ENCODE measurements around the gene PTPRM.

DNA sequence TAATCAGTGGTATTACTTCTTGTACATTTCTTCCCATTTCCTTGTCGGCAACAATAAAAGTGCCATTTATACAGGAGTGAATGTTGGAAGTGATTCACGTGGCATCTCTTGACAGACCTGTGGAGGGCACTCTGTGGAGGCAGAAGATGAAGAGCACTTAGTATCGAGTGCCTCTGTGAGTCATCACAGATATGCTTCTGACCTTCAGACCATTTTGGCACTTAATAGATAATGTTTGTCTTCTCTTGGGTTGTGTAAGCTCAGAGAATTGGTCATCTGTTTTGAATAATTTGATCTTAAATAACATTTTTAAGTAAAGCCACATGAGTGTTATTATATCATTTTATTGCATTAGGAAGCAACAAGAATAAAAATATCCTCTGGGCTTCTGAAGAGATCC, 305.5 kb downstream of the PTPRM start:
- TF ChIP-seq TAF1 (IDR thresholded peaks at IDR 0.05; ENCODE audit: borderline replicate concordance, low read depth, low read length), result no peak
- TF ChIP-seq, protein P1, sequence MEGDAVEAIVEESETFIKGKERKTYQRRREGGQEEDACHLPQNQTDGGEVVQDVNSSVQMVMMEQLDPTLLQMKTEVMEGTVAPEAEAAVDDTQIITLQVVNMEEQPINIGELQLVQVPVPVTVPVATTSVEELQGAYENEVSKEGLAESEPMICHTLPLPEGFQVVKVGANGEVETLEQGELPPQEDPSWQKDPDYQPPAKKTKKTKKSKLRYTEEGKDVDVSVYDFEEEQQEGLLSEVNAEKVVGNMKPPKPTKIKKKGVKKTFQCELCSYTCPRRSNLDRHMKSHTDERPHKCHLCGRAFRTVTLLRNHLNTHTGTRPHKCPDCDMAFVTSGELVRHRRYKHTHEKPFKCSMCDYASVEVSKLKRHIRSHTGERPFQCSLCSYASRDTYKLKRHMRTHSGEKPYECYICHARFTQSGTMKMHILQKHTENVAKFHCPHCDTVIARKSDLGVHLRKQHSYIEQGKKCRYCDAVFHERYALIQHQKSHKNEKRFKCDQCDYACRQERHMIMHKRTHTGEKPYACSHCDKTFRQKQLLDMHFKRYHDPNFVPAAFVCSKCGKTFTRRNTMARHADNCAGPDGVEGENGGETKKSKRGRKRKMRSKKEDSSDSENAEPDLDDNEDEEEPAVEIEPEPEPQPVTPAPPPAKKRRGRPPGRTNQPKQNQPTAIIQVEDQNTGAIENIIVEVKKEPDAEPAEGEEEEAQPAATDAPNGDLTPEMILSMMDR (IDR thresholded peaks at IDR 0.05), result peak; percentile 26
- no peak for TF ChIP-seq GABPA (IDR thresholded peaks at IDR 0.05; ENCODE audit: low read depth)
- no peak for TF ChIP-seq EZH2phosphoT487 (IDR thresholded peaks at IDR 0.05; ENCODE audit: borderline replicate concordance, low read depth)
- TF ChIP-seq JUND (IDR thresholded peaks at IDR 0.05), result no peak
- peak; percentile 67; the same call in 1 of the 2 replicates for TF ChIP-seq MXI1 (IDR thresholded peaks at IDR 0.05; ENCODE audit: low read depth, low read length)
- no peak for TF ChIP-seq NFIC (IDR thresholded peaks at IDR 0.05; ENCODE audit: borderline replicate concordance)
- peak; percentile 39; the same call in 1 of the 2 replicates for TF ChIP-seq SMC3 (IDR thresholded peaks at IDR 0.05; ENCODE audit: low read depth, low read length)
- TF ChIP-seq, protein P2, sequence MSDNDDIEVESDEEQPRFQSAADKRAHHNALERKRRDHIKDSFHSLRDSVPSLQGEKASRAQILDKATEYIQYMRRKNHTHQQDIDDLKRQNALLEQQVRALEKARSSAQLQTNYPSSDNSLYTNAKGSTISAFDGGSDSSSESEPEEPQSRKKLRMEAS (IDR thresholded peaks at IDR 0.05; ENCODE audit: low read depth), result no peak
- TF ChIP-seq FOSL2 (IDR thresholded peaks at IDR 0.05; ENCODE audit: borderline replicate concordance, low read depth), result no peak
- TF ChIP-seq RFX5 (IDR thresholded peaks at IDR 0.05; ENCODE audit: low read length), result no peak
- TF ChIP-seq POLR2AphosphoS5 (IDR thresholded peaks at IDR 0.05; ENCODE audit: low read depth, low read length), result no peak
